Astrocyte (in vitro differentiated cells and primary cell): ENCODE measurements around the gene CRY2. TPM values are rescaled to one million over a fixed set of nuclear protein-coding genes. Genes with fewer than 3 reads are reported as not detected.

Source experiments
- DNase-seq: peaks from one replicate; pipeline ENCODE4 v3.0.0-alpha.2; 2010; ENCODE audit warnings: low read depth
- FAIRE-seq: peaks from 2 replicates; lab custom pipeline; 2011; peaks lifted over from hg19 to GRCh38; lab: Jason Lieb, UNC
- H2AFZ ChIP-seq: 2 replicates; pipeline ENCODE4 v1.6.0; 2012; ENCODE audit warnings: low read depth, low read length, inconsistent platforms
- H3K27ac ChIP-seq: 2 replicates; pipeline ENCODE4 v1.5.1; 2011; ENCODE audit warnings: low read depth, low read length, inconsistent platforms
- H3K27me3 ChIP-seq: 2 replicates; pipeline ENCODE4 v1.6.0; 2011; ENCODE audit warnings: low read length, inconsistent platforms; ENCODE audit not compliant: insufficient read depth
- H3K36me3 ChIP-seq: 2 replicates; pipeline ENCODE4 v1.5.1; 2011; ENCODE audit warnings: low read length, inconsistent platforms; ENCODE audit not compliant: insufficient read depth
- H3K4me1 ChIP-seq: 2 replicates; pipeline ENCODE4 v1.5.1; 2011; ENCODE audit warnings: low read length, inconsistent platforms; ENCODE audit not compliant: insufficient read depth
- H3K4me2 ChIP-seq: 2 replicates; pipeline ENCODE4 v1.6.0; 2012; ENCODE audit warnings: low read length, inconsistent platforms
- H3K4me3 ChIP-seq: 2 replicates; pipeline ENCODE4 v1.5.1; 2011; ENCODE audit warnings: low read depth, mild to moderate bottlenecking, low read length, inconsistent platforms; ENCODE audit not compliant: insufficient read depth
- H3K79me2 ChIP-seq: 2 replicates; pipeline ENCODE4 v1.6.0; 2012; ENCODE audit warnings: mild to moderate bottlenecking, low read length, inconsistent platforms; ENCODE audit not compliant: insufficient read depth
- H3K9ac ChIP-seq: 2 replicates; pipeline ENCODE4 v1.6.0; 2012; ENCODE audit warnings: mild to moderate bottlenecking, low read length, inconsistent platforms
- H3K9me3 ChIP-seq: 2 replicates; pipeline ENCODE4 v1.5.1; 2012; ENCODE audit warnings: low read depth, mild to moderate bottlenecking, low read length, inconsistent platforms; ENCODE audit not compliant: insufficient read depth
- H4K20me1 ChIP-seq: 2 replicates; pipeline ENCODE4 v1.6.0; 2012; ENCODE audit warnings: low read length, inconsistent platforms; ENCODE audit not compliant: insufficient read depth
- H3K27ac Mint-ChIP-seq: one replicate; pipeline ENCODE4 v1.8.0; 2021; ENCODE audit warnings: mild to moderate bottlenecking, mixed read lengths; ENCODE audit not compliant: unreplicated experiment
- H3K27me3 Mint-ChIP-seq: one replicate; pipeline ENCODE4 v1.8.0; 2021; ENCODE audit warnings: low read depth, mixed read lengths; ENCODE audit not compliant: unreplicated experiment
- H3K36me3 Mint-ChIP-seq: one replicate; pipeline ENCODE4 v1.8.0; 2021; ENCODE audit warnings: low read depth, mixed read lengths; ENCODE audit not compliant: unreplicated experiment
- H3K4me1 Mint-ChIP-seq: one replicate; pipeline ENCODE4 v1.8.0; 2021; ENCODE audit warnings: low read depth, mixed read lengths; ENCODE audit not compliant: unreplicated experiment
- H3K4me3 Mint-ChIP-seq: one replicate; pipeline ENCODE4 v1.8.0; 2021; ENCODE audit warnings: mild to moderate bottlenecking, moderate library complexity, mixed read lengths; ENCODE audit not compliant: unreplicated experiment
- H3K9me3 Mint-ChIP-seq: one replicate; pipeline ENCODE4 v1.8.0; 2021; ENCODE audit warnings: mild to moderate bottlenecking, mixed read lengths; ENCODE audit not compliant: unreplicated experiment
- EZH2 ChIP-seq: IDR thresholded peaks from 2 replicates; pipeline ENCODE4 v1.6.1; 2012; ENCODE audit warnings: mild to moderate bottlenecking, low read length, inconsistent platforms; ENCODE audit not compliant: insufficient read depth
- total RNA-seq: library from RNA; stranded (reverse); gene quantifications from 2 replicates; pipeline ENCODE4 v1.2.1, GENCODE V29; 2021
- TF ChIP-seq, protein P1 (sequence below): IDR thresholded peaks from 2 replicates; pipeline ENCODE4 v1.5.1; 2011; ENCODE audit warnings: low read depth, mild to moderate bottlenecking, inconsistent platforms, low read length, moderate library complexity; ENCODE audit not compliant: insufficient read depth

The CRY2 gene
- total RNA-seq, 1 donor from 2014 or later, result 16.9 TPM

- H3K27ac Mint-ChIP-seq, result no peak overlapping the region
- peaks cover 19% of the 10 kb centered on the region for H3K79me2 ChIP-seq
- TF ChIP-seq EZH2, result no peak
- TF ChIP-seq, protein P1, sequence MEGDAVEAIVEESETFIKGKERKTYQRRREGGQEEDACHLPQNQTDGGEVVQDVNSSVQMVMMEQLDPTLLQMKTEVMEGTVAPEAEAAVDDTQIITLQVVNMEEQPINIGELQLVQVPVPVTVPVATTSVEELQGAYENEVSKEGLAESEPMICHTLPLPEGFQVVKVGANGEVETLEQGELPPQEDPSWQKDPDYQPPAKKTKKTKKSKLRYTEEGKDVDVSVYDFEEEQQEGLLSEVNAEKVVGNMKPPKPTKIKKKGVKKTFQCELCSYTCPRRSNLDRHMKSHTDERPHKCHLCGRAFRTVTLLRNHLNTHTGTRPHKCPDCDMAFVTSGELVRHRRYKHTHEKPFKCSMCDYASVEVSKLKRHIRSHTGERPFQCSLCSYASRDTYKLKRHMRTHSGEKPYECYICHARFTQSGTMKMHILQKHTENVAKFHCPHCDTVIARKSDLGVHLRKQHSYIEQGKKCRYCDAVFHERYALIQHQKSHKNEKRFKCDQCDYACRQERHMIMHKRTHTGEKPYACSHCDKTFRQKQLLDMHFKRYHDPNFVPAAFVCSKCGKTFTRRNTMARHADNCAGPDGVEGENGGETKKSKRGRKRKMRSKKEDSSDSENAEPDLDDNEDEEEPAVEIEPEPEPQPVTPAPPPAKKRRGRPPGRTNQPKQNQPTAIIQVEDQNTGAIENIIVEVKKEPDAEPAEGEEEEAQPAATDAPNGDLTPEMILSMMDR, result no peak
- no peak for FAIRE-seq
- no peak overlapping the region for H3K4me3 ChIP-seq
- H3K9ac ChIP-seq, result no peak overlapping the region
- H2AFZ ChIP-seq, result no peak overlapping the region
- peaks cover 12% of the 10 kb centered on the region for H3K4me1 Mint-ChIP-seq
- no peak overlapping the region for H3K27ac ChIP-seq
- no peak overlapping the region for H3K4me3 Mint-ChIP-seq
- peaks cover 12% of the 10 kb centered on the region for H3K27me3 ChIP-seq
- H3K4me1 ChIP-seq, result peaks cover 16% of the 10 kb centered on the region
- no peaks in the 10 kb centered on the region for H3K9me3 ChIP-seq
- H4K20me1 ChIP-seq, result peaks cover 19% of the 10 kb centered on the region
- no peak for DNase-seq
- H3K9me3 Mint-ChIP-seq, result no peaks in the 10 kb centered on the region
- H3K4me2 ChIP-seq, result no peak overlapping the region
- peaks cover 9% of the 10 kb centered on the region for H3K27me3 Mint-ChIP-seq
- H3K36me3 ChIP-seq, result no peaks in the 10 kb centered on the region
- H3K36me3 Mint-ChIP-seq, result no peaks in the 10 kb centered on the region
Measured at GRCh38 chr11:45844822-45845578, 2.3 kb upstream of the CRY2 start.

- Histone ChIP-seq H3K27ac (no peak overlapping the region), H4K20me1 (peaks cover 31% of the 10 kb centered on the region), H3K9me3 (no peaks in the 10 kb centered on the region), H3K4me1 (peaks cover 28% of the 10 kb centered on the region), H3K4me3 (no peak overlapping the region), H3K9ac (no peak overlapping the region), H3K36me3 (no peaks in the 10 kb centered on the region), H3K4me2 (no peak overlapping the region), H2AFZ (no peak overlapping the region), H3K79me2 (peaks cover 25% of the 10 kb centered on the region), H3K27me3 (peaks cover 12% of the 10 kb centered on the region)
- no peak overlapping the region for H3K27ac Mint-ChIP-seq
- peaks cover 24% of the 10 kb centered on the region for H3K4me1 Mint-ChIP-seq
- no peaks in the 10 kb centered on the region for H3K36me3 Mint-ChIP-seq
- peak overlapping the region; percentile 90 for H3K4me3 Mint-ChIP-seq
- DNase-seq, result no peak
- TF ChIP-seq EZH2, result no peak
- TF ChIP-seq, protein P1, result no peak
- peaks cover 9% of the 10 kb centered on the region for H3K27me3 Mint-ChIP-seq
- FAIRE-seq, result no peak
- H3K9me3 Mint-ChIP-seq, result no peaks in the 10 kb centered on the region
Measured at GRCh38 chr11:45846174-45846675, 1.1 kb upstream of the CRY2 start.

DNA sequence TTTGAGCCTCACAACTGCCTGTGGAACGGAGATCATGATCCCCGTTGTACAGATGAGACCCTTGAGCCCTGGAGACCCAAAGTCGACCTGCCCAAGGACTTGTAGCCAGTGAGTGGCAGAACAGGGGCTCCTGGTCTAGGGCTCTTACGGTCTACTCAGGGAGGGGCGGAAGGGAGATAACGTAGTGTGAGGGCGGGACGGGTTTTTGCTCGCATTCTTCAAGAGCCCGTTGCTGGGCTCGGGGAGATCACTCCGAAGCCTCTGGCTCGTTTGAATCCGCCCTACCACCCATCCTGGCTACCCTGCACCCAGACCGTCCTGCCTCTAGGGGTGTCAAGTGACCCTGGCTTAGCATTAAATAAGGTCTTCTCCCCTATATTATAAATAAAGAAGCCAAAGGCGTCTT, 639 bp downstream of the CRY2 start:
- Mint-ChIP-seq H3K27me3 (peaks cover 9% of the 10 kb centered on the region), H3K9me3 (no peaks in the 10 kb centered on the region), H3K4me3 (peak overlapping the region; percentile 90), H3K27ac (peak overlapping the region; percentile 77), H3K4me1 (peaks cover 33% of the 10 kb centered on the region), H3K36me3 (no peaks in the 10 kb centered on the region)
- Histone ChIP-seq H2AFZ (peak overlapping the region; percentile 96), H4K20me1 (peaks cover 46% of the 10 kb centered on the region), H3K27me3 (peaks cover 9% of the 10 kb centered on the region), H3K9ac (peak overlapping the region; percentile 95), H3K27ac (peak overlapping the region; percentile 92), H3K4me1 (peaks cover 28% of the 10 kb centered on the region), H3K36me3 (no peaks in the 10 kb centered on the region), H3K4me2 (peak overlapping the region; percentile 94), H3K79me2 (peaks cover 41% of the 10 kb centered on the region), H3K4me3 (peak overlapping the region; percentile 88), H3K9me3 (no peaks in the 10 kb centered on the region)
- no peak for TF ChIP-seq EZH2
- TF ChIP-seq, protein P1, result no peak
- DNase-seq (peak; percentile 63), FAIRE-seq (no peak)
